Liver (tissue), 9 donors: ENCODE data around the gene ATG16L1. TPM values are rescaled to one million over a fixed set of nuclear protein-coding genes. Genes with fewer than 3 reads are reported as not detected.

Source experiments
- DNase-seq: peaks from one replicate; pipeline ENCODE4 v3.0.0-alpha.2; 2017; ENCODE audit warnings: low spot score
- H3K27ac ChIP-seq, 2 donors: one replicate each; pipeline ENCODE4 v1.7.0; 2013; ENCODE audit warnings: inconsistent platforms in 2 of 2, low read length in 2 of 2, control low read depth in 1 of 2, low read depth in 1 of 2, mild to moderate bottlenecking in 1 of 2
- H3K27me3 ChIP-seq, 4 donors: one replicate each; pipeline versions ENCODE4 v1.6.1 to v1.7.0; 2013; ENCODE audit warnings: low read length in 3 of 4, inconsistent platforms in 1 of 4, mild to moderate bottlenecking in 1 of 4, moderate library complexity in 1 of 4; ENCODE audit not compliant: control insufficient read depth in 4 of 4, insufficient read depth in 4 of 4
- H3K36me3 ChIP-seq, 4 donors: one replicate each; pipeline versions ENCODE4 v1.6.1 to v1.7.0; 2013; ENCODE audit warnings: low read length in 3 of 4, mild to moderate bottlenecking in 3 of 4, low read depth in 1 of 4, moderate library complexity in 1 of 4; ENCODE audit not compliant: control insufficient read depth in 4 of 4, insufficient read depth in 3 of 4
- H3K4me1 ChIP-seq, 4 donors: one replicate each; pipeline versions ENCODE4 v1.6.1 to v1.7.0; 2013; ENCODE audit warnings: low read length in 3 of 4, mild to moderate bottlenecking in 3 of 4, moderate library complexity in 1 of 4; ENCODE audit not compliant: control insufficient read depth in 4 of 4, insufficient read depth in 4 of 4
- H3K4me3 ChIP-seq, 3 donors: one replicate each; pipeline versions ENCODE4 v1.6.1 to v1.7.0; 2013; ENCODE audit warnings: low read length in 3 of 3, control low read depth in 1 of 3, low read depth in 1 of 3, mild to moderate bottlenecking in 1 of 3
- H3K9ac ChIP-seq, 2 donors: one replicate each; pipeline ENCODE4 v1.7.0; 2013; ENCODE audit warnings: low read length in 2 of 2, mild to moderate bottlenecking in 2 of 2, moderate library complexity in 2 of 2, control low read depth in 1 of 2, low read depth in 1 of 2
- H3K9me3 ChIP-seq, 4 donors: one replicate each; pipeline versions ENCODE4 v1.6.1 to v1.7.0; 2013; ENCODE audit warnings: low read length in 3 of 4; ENCODE audit not compliant: control insufficient read depth in 4 of 4
- ATF3 ChIP-seq: IDR thresholded peaks from 2 replicates; pipeline ENCODE4 v1.6.1; 2016; ENCODE audit warnings: antibody characterized with exemption
- EGR1 ChIP-seq, 2 donors: IDR thresholded peaks; 2 replicates each; pipeline ENCODE4 v1.6.1; 2016 to 2018; ENCODE audit warnings: antibody characterized with exemption in 2 of 2, low read depth in 2 of 2
- FOXA1 ChIP-seq: IDR thresholded peaks from 2 replicates; pipeline ENCODE4 v1.6.1; 2016; ENCODE audit warnings: antibody characterized with exemption
- FOXA2 ChIP-seq: IDR thresholded peaks from 2 replicates; pipeline ENCODE4 v1.6.1; 2016; ENCODE audit warnings: antibody characterized with exemption
- GABPA ChIP-seq, 2 donors: IDR thresholded peaks in 1 of 2; conservative IDR thresholded peaks in 1 of 2; 2 replicates each; pipeline ENCODE4 v1.6.1; 2016; ENCODE audit warnings: antibody characterized with exemption in 2 of 2, mild to moderate bottlenecking in 1 of 2, moderate library complexity in 1 of 2
- HNF4A ChIP-seq, 2 donors: conservative IDR thresholded peaks; 2 replicates each; pipeline ENCODE4 v1.6.1; 2016; ENCODE audit warnings: antibody characterized with exemption in 2 of 2, mild to moderate bottlenecking in 2 of 2
- HNF4G ChIP-seq: IDR thresholded peaks from 2 replicates; pipeline ENCODE4 v1.6.1; 2016; ENCODE audit warnings: antibody characterized with exemption
- JUND ChIP-seq, 2 donors: IDR thresholded peaks; 2 replicates each; pipeline ENCODE4 v1.6.1; 2016; ENCODE audit warnings: antibody characterized with exemption in 2 of 2
- NR2F2 ChIP-seq: IDR thresholded peaks from 2 replicates; pipeline ENCODE4 v1.6.1; 2016; ENCODE audit warnings: antibody characterized with exemption
- RAD21 ChIP-seq, 2 donors: IDR thresholded peaks; 2 replicates each; pipeline ENCODE4 v1.6.1; 2016; ENCODE audit warnings: antibody characterized with exemption in 2 of 2, mild to moderate bottlenecking in 2 of 2
- REST ChIP-seq: IDR thresholded peaks from 2 replicates; pipeline ENCODE4 v1.6.1; 2016; ENCODE audit warnings: antibody characterized with exemption, mild to moderate bottlenecking
- RXRA ChIP-seq, 2 donors: IDR thresholded peaks; 2 replicates each; pipeline ENCODE4 v1.6.1; 2017 to 2018; ENCODE audit warnings: antibody characterized with exemption in 2 of 2, mild to moderate bottlenecking in 1 of 2
- SP1 ChIP-seq: IDR thresholded peaks from 2 replicates; pipeline ENCODE4 v1.6.1; 2018; ENCODE audit warnings: antibody characterized with exemption, mild to moderate bottlenecking
- TAF1 ChIP-seq: conservative IDR thresholded peaks from 2 replicates; pipeline ENCODE4 v1.6.1; 2016; ENCODE audit warnings: antibody characterized with exemption, mild to moderate bottlenecking
- YY1 ChIP-seq: IDR thresholded peaks from 2 replicates; pipeline ENCODE4 v1.6.1; 2016; ENCODE audit warnings: antibody characterized with exemption, mild to moderate bottlenecking
- ZBTB33 ChIP-seq: IDR thresholded peaks from 2 replicates; pipeline ENCODE4 v1.6.1; 2016; ENCODE audit warnings: antibody characterized with exemption
- WGBS: extraction: QIAGEN DNeasy Blood & Tissue Kit; methylation state at CpG from one replicate; pipeline ENCODE4 v1.1.7; 2013; 5-methylcytosine and 5-hydroxymethylcytosine counted together
- polyA plus RNA-seq, 2 donors: library from polyadenylated mRNA; stranded (reverse) in 1 of 2; unstranded in 1 of 2; fragments of 200-250 nt in 1 of 2; fragments of >200 nt in 1 of 2; fragmentation: Nextera tagmentation in 1 of 2; extraction: Ambion mirVana in 1 of 2; gene quantifications; one replicate each; pipeline versions ENCODE4 v1.2.1 to v1.2.3, GENCODE V29; 2013 to 2015
- total RNA-seq, 2 donors: library from RNA; depleted of rRNA; stranded (reverse); fragments of >200 nt; gene quantifications; one replicate each; pipeline ENCODE4 v1.2.3, GENCODE V29; 2014
- TF ChIP-seq, protein P1 (sequence below): IDR thresholded peaks from 2 replicates; pipeline ENCODE4 v1.6.1; 2016; ENCODE audit warnings: antibody characterized with exemption
- TF ChIP-seq, protein P2 (sequence below): fragments of 150-350 bp; IDR thresholded peaks from 2 replicates; pipeline ENCODE4 v1.5.1; 2017; ENCODE audit warnings: improper control_type of control experiment, low read depth, low read length; ENCODE audit not compliant: missing input control
- donor health status: healthy.
- donor health status: healthy.
- donor health status: healthy.
- donor health status: healthy.
- donor health status: healthy.

ATG16L1 gene
- total and polyA plus RNA-seq, 4 donors, result 6.4 to 22.8 (median 15.7) TPM

DNA sequence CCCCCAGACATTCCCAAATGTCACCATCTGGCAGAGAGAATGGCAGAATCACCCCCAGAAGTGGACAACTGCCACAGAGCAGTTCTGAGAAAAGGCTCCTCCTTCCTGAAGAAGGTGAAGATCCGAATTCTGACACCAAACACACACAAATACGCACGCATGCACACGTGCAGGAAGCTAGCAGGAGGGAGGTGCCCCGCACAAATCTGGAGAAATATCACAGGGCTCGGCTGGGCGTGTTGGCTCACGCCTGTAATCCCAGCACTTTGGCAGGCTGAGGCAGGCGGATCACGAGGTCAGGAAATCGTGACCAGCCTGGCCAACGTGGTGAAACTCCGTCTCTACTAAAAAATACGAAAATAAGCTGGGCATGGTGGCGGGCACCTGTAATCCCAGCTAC, 38.5 kb upstream of the ATG16L1 start:
- DNase-seq, result no peak
- H3K27me3 ChIP-seq, result no peaks in the 10 kb centered on the region
- H3K9me3 ChIP-seq, result no peaks in the 10 kb centered on the region
- 94% methylated on average over 15 of the region's 15 CpGs for WGBS
- H3K4me3 ChIP-seq, result no peak overlapping the region
- no peak overlapping the region for H3K9ac ChIP-seq
- TF ChIP-seq FOXA1, result no peak
- TF ChIP-seq RXRA (IDR thresholded peaks at IDR 0.05), result no peak
- TF ChIP-seq YY1, result no peak
- TF ChIP-seq, protein P1, sequence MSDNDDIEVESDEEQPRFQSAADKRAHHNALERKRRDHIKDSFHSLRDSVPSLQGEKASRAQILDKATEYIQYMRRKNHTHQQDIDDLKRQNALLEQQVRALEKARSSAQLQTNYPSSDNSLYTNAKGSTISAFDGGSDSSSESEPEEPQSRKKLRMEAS, result no peak
- TF ChIP-seq HNF4A (conservative IDR thresholded peaks at IDR 0.05), result no peak
- TF ChIP-seq ZBTB33, result no peak
- no peak for TF ChIP-seq JUND (IDR thresholded peaks at IDR 0.05)
- TF ChIP-seq NR2F2, result no peak
- TF ChIP-seq FOXA2, result no peak
- TF ChIP-seq TAF1, result no peak
- no peak for TF ChIP-seq GABPA (IDR thresholded peaks at IDR 0.05 in 1 of 2, conservative IDR thresholded peaks at IDR 0.05 in 1 of 2)
- no peak for TF ChIP-seq ATF3
- no peak for TF ChIP-seq SP1
- TF ChIP-seq, protein P2, sequence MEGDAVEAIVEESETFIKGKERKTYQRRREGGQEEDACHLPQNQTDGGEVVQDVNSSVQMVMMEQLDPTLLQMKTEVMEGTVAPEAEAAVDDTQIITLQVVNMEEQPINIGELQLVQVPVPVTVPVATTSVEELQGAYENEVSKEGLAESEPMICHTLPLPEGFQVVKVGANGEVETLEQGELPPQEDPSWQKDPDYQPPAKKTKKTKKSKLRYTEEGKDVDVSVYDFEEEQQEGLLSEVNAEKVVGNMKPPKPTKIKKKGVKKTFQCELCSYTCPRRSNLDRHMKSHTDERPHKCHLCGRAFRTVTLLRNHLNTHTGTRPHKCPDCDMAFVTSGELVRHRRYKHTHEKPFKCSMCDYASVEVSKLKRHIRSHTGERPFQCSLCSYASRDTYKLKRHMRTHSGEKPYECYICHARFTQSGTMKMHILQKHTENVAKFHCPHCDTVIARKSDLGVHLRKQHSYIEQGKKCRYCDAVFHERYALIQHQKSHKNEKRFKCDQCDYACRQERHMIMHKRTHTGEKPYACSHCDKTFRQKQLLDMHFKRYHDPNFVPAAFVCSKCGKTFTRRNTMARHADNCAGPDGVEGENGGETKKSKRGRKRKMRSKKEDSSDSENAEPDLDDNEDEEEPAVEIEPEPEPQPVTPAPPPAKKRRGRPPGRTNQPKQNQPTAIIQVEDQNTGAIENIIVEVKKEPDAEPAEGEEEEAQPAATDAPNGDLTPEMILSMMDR, result no peak
- no peaks in the 10 kb centered on the region for H3K4me1 ChIP-seq
- H3K36me3 ChIP-seq, result no peaks in the 10 kb centered on the region
- no peak overlapping the region for H3K27ac ChIP-seq

GRCh38 chr2:233213975-233214374, 37.5 kb upstream of the ATG16L1 start:
- no peaks in the 10 kb centered on the region for H3K4me1 ChIP-seq
- TF ChIP-seq FOXA2, result no peak
- TF ChIP-seq REST, result no peak
- TF ChIP-seq YY1, result no peak
- no peak for TF ChIP-seq RXRA (IDR thresholded peaks at IDR 0.05)
- TF ChIP-seq JUND (IDR thresholded peaks at IDR 0.05), result no peak
- no peak for TF ChIP-seq EGR1 (IDR thresholded peaks at IDR 0.05; ENCODE audit: low read depth in 2 of 2)
- TF ChIP-seq NR2F2, result no peak
- TF ChIP-seq SP1, result no peak
- TF ChIP-seq, protein P2, result no peak
- no peak for TF ChIP-seq ATF3
- TF ChIP-seq HNF4A (conservative IDR thresholded peaks at IDR 0.05), result no peak
- TF ChIP-seq RAD21 (IDR thresholded peaks at IDR 0.05), result no peak
- TF ChIP-seq, protein P1, result no peak
- no peak for TF ChIP-seq FOXA1
- no peak for TF ChIP-seq GABPA (IDR thresholded peaks at IDR 0.05 in 1 of 2, conservative IDR thresholded peaks at IDR 0.05 in 1 of 2)
- TF ChIP-seq TAF1, result no peak
- TF ChIP-seq ZBTB33, result no peak
- TF ChIP-seq HNF4G, result no peak
- H3K36me3 ChIP-seq, result no peaks in the 10 kb centered on the region
- WGBS, result 88% methylated on average over 6 of the region's 6 CpGs
- H3K27me3 ChIP-seq, result no peaks in the 10 kb centered on the region
- no peak overlapping the region for H3K4me3 ChIP-seq
- no peak overlapping the region for H3K9ac ChIP-seq
- no peaks in the 10 kb centered on the region for H3K9me3 ChIP-seq
- H3K27ac ChIP-seq, result no peak overlapping the region
- no peak for DNase-seq
